Measurements from ENCODE around the gene TENM3.
"Not testable (repeated sequence)": the region's sequence is repeated elsewhere in the genome, so short reads cannot be mapped to it uniquely, and the experiment has no call there.

TENM3 gene

DNA sequence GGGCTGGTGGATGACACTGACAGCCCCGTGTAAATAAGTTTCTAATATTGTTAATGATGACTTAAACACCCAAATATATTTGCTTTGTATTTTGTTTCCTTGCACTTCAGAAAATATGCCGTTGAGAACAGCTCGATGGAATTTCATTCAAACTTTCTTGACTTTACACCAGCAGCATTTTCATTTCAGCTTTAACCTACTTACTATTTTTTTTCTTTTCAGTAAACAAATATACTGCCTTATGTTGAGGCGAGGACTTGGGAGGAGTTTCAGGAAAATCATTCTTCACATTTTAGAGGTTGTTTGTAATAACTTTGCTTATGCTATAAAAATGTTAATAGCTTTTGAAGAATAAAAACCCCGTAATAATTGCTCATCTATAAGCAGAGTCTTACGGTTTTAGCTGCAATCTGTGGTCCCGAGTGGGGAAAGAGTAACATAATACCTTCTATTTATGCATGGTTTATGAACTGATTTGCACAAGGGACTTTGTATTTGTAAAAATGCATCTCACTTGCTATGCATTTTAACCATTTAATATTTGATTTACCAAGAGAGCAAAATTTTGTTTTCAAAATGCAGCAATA, 14.1 kb upstream of the TENM3 start:
- no peak for DNase-seq

DNA sequence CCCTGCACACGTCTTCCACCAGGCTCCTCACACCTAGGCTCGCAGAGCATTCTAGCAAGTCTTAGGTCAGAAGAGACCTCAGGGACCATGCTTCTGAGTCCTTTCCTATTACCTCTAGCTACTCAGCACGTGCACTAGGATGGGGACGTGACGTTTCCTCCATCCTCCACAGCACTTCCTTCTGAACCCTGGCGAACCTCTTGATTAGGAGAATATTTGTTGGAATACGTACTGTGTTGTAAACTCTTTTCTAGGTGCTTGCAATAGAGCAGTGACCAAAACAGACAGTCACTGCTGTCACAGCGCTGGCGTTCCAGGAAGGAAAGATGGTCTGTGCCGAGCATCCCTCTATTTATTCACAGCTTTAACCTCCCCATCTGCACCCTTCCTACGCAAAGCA, 12.9 kb upstream of the TENM3 start:
- DNase-seq, result no peak

DNA sequence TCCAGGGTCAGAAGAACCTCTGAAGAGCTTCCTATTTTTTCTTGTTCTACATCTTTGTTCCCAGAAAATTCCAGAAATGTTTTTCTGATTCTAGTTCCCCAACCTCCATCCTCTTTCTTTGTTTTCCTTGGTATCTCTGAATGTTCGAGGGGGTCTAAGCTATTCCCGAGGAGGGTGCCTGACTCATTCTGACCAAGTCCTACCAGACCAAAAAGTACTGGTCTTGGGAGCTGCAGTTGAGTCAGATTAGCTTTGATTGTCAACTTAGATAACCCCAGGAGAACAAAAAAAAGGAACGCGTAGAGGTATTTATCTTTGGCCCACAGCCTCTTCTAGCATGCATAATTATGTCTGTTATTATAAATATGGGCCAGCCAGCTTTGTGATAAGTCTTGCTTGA, 12.1 kb upstream of the TENM3 start:
- no peak for DNase-seq

DNA sequence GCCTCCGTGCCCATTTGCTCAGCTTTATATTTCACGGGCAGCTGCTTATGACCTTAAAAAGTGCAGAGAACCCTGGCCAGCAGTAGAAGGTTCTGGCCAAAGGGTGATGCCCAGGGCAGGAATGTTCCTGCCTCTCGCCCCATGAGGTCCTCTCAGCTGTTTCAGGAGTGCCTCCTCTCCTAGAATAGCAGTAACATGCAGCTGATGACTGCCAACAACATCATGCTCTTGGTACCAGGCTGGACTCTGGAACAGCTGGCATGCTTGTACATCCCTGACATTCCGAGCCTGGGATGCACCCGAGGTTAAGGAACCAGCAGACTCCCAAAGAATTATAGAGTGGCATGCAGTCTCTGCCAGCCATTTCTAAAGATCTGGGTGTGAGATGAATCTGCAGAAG, 11.7 kb upstream of the TENM3 start:
- no peak for DNase-seq

DNA sequence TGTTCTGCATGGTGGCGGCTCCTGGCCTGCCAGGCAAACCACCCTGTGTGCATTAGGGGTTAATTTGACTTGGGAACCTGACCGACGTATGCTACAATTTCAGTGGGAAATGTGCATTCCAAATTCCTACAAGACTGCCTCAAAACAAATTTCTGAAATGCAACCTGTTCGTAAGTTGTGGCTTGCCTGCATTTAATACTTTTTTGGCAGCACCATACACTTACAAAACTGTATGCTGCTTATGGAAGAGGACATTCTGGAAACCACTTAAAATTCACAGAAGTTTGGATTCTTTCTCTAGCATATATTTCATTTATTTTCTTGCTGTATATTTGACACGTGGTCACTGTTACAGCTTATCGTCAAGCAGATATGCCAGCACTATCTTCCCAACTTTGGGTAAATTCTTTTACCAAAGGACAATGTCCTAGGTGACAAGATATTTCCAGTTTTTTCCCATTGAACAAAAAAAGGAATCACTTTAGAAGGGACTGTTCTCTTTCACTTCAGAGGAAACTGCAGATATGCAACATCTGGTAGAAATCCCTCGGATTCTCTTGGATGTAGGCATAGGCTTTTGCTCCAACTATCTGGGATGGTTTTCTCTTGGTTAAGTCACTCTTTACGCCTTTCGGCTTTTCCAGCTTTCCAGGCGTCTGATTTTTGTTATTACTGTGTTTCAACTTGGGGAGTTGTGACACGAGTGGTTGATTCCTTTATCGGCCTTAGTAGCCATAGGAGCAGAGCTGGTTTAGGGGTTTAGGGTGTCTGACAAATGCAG, 9.7 kb upstream of the TENM3 start:
- DNase-seq, result no peak

DNA sequence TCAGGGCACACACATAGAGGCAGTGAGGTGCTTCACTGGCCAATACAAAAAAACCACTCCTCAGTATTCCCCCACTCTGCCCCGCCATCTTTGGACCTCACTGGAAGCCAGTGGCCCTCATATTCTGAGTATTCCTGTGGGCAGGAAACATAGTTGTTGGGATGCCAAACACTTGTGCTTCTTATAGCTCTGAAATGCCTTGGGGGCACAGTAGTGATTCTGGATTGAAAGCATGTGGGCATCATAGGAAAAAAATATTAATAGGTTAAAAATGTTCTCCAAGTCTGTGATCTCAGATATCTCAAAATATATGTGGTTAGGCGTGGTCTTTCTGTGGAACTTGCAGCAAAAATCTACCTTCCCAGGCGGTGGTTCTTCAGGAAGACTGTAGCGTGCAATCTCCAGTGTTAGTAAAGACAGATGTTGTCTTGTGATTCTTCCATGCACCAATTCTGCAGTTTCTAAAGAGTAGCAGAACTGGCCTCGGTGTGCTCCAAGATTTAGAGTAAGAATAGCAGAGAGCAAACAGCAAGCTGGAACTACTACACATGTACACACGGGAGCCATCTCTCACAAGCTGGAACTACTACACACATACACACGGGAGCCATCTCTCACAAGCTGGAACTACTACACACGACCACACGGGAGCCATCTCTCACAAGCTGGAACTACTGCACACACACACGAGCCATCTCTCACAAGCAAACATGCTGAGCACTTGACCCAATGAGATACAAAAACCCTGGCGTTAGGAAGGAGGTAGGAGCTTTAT, 8.0 kb upstream of the TENM3 start:
- no peak for DNase-seq

DNA sequence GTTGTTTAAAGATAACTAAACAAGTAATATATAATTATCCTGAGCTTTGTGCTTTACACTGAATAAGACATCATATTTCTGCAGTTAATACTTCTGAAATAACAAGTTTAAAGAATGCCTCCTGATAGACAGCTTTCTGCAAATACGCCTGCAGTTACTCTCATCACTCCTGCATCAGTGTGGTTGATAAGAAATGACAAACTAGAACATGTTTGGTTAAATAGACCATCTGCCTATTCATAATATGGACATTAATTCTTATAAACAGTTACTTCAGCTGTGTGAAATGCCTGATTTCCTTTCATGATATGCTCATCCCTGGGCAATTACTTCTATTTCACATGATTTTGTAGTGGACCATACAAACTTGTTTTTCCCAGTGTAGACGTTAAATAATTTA, 7.0 kb upstream of the TENM3 start:
- DNase-seq, result no peak

DNA sequence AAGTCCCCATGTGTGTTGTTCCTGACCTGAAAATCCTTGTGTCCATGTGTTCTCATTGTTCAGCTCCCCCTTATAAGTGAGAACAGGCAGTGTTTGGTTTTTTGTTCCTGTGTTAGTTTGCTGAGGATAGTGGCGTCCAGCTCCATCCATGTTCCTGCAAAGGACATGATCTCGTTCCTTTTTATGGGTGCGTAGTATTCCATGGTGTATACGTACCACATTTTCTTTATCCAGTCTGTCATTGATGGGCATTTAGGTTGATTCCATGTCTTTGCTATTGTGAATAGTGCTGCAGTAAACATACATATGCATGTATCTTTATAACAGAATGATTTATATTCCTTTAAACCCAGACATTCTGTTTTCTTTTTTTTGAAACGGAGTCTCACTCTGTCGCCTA, 6.2 kb upstream of the TENM3 start:
- not testable (repeated sequence) for DNase-seq

DNA sequence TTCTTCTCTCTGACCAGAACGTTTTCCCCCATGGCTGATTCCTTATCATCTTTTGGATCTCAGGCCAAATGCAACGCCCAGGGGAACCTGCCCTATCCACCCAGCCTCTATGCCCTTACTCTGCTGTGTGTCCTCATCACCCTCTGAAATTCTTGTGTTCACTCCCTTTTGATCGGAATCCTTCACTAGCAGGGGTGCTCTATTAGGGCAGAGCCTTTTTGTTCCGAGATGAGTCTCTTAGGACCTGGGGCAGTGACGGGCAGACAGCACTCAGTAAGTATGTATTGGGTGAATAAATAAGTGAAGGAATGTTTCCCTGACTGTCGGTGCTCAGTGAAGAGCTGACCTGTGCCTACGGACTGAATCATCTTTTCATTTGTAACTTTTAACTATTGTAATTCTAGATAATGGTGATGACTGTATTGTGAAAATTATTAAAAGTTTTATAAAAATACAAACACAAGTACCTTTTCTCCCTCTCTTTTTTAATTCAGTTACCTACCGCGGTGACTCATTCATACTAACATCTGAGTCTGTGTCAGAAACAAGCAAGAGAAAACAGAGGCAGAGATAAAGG, 4.8 kb upstream of the TENM3 start:
- no peak for DNase-seq

DNA sequence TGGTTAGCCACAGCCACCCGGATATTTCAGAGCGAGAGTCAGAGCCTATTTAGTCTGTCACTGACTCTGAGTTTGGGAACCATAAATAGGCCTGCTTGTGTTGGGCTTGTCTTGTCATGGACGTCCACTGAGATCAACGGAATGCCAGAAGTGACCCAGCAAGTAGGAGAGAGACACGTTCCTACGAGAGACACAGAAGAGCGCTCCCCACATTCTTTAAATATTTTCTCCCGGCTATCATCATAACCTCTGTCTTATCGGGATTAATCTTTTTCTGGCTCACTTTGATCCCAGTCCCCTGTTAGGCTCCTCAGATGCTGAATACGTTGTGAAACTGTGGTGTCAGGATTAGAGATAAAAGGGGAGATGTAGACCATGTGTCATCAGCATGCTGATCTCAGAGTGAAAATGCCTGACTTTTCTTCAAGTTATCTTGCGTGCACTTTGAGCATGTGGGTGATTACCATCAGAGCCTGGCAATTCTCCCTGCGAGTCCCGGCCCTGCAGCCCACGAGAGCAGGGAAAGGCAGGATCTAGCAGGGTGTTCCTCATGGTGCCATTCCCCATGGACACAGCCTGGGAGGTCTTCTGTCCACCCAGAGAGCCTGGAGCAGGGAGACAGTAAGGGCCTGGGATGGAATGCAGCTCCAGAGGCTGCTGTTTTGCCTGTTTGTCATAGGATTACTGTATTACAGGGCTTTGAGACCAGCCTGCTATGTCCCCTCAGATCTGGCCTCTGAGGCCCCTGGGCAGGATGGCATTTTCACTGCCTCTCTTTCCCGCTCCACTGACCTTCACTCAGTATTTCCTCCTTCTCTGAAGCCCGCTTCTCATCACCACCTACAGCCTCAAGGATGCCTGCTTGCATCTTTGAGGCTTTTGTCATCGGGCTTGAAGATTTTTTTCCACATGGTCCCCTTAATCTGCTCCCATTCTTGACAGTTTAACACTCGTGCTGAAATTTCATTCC, 2.8 kb upstream of the TENM3 start:
- no peak for DNase-seq

DNA sequence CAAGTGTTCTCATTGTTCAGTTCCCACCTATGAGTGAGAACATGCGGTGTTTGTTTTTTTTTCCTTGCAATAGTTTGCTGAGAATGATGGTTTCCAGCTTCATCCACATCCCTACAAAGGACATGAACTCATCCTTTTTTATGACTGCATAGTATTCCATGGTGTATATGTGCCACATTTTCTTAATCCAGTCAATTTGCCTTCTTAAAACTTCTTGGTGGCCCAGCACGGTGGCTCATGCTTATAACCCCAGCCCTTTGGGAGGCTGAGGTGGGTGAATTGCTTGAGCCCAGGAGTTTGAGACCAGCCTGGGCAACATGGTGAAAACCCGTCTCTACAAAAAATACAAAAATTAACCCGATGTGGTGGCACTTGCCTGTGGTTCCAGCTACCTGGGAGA, 942 bp upstream of the TENM3 start:
- not testable (repeated sequence) for DNase-seq

DNA sequence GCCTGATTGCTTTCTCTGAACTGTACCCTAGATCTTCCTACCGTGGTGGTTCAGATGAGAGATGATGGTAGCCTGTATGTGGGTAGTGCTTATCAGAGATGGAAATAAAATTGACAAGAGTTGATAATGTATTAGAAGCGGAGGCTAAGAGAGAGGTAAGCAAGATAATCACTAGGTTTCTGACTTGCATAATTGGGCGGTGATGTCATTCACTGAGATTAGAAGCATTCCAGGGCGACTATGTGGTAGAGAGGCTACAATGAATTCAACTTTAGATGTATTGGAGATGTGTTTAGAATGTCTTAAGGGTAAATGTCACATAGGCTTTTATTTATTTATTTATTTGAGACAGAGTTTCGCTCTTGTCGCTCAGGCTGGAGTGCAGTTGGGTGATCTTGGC, 415 bp upstream of the TENM3 start:
- DNase-seq, result no peak

DNA sequence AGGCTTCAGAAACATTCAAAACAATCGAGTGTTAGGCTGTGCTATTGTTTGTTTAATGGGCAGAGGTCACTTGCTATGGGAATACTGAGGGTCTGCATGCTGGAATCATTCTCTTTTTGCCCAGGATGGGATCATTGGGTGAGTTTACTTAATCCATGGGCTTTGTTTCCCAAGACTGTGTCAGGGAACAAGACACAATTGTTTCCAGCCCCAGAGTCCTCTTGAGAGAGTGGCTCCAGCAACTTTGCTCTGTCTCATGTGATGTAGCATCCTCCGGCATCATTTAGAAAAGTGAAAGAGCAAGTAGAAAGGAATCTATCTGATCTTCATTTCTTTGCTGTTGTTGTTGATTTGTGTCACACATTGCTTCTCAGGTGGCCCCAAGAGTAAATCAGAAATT, 1.8 kb downstream of the TENM3 start:
- DNase-seq, result no peak

DNA sequence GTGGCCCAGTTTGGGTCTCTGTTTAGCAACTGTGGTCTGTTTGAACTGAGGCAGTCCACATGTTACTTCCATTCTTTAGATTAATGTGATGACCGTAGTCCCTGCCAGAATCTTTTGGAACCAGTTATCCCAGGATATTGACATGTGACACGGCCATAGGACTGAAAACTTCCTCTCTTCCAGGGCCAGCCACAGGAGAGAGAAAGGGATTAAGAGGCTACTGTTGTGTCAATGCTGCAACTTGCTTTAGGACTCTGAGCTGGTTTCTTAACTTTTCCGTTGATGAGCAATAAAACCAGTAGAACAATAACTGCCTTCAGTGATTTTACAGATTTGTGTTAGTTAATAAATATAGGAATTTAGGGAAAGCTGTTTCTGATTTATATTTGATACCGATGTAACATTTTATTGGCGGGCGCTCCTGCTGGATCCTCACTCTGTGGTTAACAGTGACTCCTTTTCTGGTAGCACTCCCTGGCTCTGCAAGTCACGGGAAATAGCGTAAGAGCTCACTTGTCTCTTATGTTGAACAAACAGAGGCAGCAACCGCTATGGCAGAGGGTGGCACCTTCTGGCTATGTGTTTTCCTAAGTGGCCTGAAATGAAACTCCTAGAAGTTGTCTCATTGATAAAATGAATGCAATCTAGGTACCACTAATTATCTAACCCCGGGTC, 2.5 kb downstream of the TENM3 start:
- no peak for DNase-seq

DNA sequence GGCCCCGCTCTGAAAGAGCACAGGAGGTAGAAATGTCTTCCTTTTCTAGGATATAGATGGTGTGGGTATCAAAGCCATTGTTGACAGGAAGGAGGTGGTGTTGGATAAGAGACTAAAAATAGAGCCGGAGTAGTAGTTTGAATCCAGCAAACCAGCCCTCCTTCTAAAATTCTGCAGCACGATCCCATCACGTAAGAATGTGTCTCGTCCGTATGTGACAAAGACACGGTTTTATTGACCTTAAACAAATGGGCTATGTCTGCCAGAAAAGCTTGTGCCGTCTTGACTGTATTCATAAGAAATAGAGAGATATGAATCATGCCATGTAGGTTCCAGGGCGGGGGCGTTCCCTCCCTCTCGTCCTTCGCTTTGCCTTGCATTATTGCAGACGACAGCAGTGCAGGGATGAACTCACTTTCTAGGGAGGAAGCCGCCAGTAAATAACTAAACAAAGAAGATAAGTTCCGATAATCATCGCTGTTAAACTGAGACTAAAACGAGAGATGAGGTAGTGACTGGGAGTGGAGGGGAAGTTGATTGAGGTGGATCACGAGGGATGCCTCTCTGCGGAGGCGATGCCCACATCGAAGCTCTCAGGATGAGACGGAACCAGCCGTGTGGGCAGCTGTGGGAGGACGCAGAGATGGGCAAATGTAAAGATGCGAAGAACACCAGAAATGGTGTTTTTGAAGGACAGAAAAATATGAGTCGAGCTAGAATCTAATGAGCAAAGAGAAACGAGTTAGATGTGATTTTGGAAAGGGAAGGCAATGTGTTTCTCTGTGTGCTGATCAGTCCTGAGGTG, 3.4 kb downstream of the TENM3 start:
- no peak for DNase-seq

DNA sequence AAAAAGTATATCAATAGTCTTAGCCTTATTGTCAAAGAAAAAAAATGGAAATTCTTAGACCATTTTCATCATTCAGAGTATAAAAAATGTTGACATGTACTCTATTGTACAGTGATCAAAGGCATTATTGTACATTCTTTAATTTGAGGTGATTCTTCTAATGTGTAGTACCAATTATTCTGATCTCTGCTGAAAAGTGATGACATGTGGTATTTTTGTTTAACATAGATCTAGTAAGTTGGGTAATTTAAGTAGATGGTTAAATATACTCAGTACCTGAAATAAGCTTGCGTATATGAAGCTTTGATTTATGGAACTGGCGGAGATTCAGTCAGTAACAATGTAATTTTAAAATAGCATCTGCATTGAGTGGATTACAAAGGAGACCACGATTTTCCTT, 5.1 kb downstream of the TENM3 start:
- DNase-seq, result no peak

DNA sequence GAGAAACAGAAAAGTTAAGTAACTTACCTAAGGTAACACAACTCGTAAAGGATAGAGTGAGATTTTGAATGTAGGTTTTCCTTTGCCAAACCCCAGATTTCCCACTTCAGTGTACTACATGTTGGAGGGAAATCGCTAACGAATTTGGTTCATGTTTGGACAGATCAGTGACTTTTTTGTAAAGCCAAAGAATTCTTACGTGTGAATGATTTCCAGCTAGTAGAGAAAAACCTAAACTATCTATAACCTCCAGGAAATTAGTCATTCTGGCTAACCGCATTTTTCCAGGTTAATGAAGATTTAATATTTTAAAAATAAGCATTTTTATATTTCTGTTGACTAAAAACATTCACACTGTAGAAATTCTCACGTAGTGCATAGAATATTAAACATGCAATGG, 7.2 kb downstream of the TENM3 start:
- DNase-seq, result no peak

DNA sequence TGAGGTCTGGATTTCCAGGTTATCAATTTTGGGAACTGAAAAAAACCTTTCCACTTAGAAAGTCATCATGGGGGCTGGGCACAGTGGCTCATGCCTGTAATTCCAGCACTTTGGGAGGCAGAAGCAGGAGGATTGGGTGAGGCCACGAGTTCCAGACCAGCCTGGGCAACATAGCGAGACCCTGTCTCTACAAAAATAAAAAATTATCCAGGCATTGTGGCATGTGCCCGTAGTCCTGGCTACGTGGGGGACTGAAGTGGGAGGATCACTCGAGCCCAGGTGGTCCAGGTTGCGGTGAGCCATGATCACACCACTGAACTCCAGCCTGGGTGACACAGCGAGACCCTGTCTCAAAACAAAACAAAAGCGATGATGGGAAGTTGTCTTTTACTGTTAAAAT, 7.9 kb downstream of the TENM3 start:
- DNase-seq, result no peak

DNA sequence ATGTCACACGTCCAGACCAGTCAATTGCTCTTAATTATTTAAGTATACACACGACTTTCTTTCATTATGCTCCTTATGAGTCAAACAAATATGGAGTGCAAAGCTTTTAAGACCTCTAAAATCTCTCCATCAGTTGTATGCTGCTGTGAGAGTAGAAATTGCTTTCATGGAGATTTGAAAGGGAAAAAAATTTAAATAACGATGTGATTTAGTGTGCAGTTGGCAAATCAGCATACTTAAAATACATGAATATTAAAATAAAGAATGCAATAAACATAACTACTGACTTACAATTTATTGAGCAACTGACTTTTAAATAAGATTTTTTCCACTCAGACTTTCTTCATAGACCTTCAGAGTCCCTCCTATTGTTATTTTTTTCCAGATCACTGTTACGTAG, 9.0 kb downstream of the TENM3 start:
- DNase-seq, result no peak

DNA sequence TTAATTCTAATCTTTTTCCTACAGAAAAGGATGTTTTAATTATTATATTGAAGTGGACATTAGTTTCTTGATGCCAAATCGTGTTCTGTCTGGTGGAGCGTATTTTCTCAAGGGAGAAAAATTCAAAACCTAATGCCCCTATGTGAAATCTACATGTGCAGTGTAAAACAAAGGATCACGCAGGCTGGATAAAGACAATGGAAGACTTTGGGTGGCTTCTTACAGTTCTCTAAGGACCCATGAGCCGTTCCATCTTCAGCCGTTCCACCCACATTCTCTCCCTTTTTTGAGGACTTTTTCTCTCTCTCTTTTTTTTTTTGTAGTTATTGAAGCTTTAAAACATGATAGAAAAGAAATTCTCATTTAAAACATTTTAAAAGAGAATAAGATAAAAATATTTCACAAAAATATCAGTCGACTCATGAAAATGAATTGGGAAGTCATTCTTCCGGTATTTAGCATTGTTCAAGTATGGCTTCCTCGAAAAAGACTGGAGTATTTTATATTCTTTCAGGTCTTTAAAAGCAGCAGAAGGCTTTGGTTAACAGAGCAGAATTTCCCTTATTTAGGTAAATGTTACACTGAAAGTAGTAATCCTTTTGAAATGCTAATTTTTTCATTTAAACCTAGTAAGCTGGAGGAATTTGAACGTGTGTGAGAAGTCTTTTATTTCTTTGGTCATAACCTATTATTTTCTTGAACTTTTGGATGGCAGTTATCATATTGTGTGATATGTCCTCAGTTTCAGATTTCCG, 11.0 kb downstream of the TENM3 start:
- no peak for DNase-seq
